GM18526 (cell line): ENCODE data around the gene CXADR.

Experiments
- POLR2A ChIP-seq: IDR thresholded peaks from 3 replicates; pipeline ENCODE4 v1.6.1; 2011; ENCODE audit not compliant: insufficient read length; ENCODE audit errors: extremely low read depth

The CXADR gene

GRCh38 chr21:17512253-17513213, at the start of gene CXADR:
CXADR (plus strand) TSS chr21:17513043; CDS start chr21:17513130, 87 bp downstream.
- no peak for TF ChIP-seq POLR2A

DNA sequence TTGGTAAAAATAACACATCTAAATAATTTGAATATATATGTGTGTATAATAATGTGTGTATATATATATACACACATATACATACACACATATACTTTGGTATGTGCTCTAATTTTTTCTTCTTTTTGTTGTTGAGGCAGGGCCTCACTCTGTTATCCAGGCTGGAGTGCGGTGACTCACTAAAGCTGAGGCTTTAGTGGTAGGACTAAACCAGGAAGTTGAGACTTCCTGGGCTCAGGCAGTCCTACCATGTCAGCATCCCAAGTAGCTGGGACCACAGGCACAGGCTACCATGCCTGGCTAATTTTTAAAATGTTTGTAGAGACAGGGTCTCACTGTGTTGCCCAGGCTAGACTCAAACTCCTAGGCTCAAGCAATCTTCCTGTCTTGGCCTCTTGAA, 46.7 kb upstream of the CXADR start:
- TF ChIP-seq POLR2A = no peak

DNA sequence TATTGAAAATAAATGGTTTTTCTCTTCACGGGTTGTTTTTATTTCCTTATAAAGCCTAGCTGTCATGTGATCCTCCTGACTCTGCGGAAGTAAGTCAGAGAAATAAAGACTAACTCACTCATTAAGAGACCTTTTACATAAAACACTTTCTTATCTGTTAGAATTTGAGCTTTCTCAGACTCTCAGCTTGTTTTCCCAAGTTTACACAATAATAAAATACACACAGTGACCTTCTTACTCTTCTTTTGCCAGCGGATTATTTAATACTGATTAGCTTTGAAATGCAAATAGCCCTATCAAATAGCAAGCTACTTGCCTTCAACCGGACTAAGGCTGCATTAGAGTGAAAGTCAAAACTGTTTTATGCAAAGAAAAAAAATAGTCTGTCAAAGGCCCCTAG, 45.5 kb upstream of the CXADR start:
- TF ChIP-seq POLR2A = no peak

DNA sequence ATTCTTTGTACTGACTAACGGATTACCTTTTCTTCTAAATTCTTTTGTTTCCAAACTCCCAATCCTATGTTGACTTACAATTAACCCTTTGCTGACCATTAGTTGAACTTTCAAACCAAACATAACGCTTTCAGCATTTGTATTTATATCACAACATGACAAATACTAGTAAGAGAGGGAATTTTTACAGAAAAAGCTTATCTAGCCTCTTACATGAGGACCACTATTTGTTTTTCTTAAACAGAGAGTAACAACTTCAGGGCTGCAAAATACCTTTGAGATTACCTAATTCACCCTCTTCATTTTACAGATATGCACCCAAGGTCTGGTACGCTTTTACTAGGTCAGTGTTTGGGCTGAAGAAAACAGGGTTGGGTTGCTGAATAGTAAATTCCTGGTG, 45.0 kb upstream of the CXADR start:
- no peak for TF ChIP-seq POLR2A

DNA sequence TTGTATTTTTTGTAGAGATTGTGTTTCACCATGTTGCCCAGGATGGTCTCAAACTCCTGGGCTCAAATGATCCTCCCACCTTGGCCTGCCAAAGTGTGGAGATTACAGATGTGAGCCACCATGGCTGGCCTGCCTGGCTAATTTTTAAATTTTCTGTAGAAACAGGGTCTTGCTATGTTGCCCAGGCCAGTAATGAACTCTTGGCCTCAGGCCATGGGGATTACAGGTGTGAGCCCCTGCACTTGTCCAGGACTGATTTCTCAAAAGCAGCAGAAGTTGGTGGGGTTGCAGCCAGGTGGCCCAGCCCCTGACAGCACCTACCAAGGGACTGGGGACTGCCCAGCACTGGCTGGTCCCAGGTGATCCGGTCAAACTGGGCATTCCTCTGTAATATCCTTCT, 44.1 kb upstream of the CXADR start:
- no peak for TF ChIP-seq POLR2A

DNA sequence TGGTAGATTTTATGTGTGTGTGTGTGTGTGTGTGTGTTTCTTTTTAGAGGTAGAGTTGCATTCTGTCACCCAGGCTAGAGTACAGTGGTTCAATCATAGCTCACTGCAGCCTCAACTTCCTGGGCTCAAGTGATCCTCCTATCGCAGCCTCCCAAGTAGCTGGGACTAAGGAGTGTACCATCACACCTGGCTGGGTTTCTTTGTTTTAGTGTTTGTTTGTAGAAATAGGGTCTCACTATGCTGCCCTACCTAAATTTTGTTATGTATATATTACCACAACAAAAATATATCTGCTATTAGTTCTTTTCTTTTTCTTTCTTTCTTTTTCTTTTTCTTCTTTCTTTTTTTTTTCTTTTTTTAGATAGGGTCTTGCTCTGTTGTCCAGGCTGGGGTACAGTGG, 43.1 kb upstream of the CXADR start:
- no peak for TF ChIP-seq POLR2A

DNA sequence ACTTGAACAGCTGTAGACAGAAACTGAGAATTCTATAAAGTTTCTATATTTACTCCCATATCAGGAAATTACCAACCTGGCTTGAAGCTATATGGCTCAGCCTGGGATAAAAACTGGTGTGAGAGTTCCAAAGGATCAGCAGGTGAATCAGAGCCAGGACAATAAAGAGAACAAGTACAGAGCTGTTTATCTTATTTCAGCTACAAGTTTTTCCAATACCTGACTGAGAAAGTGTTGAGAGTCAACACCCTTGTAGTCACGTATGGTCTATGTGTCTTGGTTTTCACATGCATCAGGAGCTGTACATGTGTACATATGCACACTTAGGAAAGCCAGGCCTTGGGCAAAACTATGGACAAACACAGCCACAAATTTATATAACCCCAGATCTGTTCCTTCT, 40.7 kb upstream of the CXADR start:
- TF ChIP-seq POLR2A = no peak

DNA sequence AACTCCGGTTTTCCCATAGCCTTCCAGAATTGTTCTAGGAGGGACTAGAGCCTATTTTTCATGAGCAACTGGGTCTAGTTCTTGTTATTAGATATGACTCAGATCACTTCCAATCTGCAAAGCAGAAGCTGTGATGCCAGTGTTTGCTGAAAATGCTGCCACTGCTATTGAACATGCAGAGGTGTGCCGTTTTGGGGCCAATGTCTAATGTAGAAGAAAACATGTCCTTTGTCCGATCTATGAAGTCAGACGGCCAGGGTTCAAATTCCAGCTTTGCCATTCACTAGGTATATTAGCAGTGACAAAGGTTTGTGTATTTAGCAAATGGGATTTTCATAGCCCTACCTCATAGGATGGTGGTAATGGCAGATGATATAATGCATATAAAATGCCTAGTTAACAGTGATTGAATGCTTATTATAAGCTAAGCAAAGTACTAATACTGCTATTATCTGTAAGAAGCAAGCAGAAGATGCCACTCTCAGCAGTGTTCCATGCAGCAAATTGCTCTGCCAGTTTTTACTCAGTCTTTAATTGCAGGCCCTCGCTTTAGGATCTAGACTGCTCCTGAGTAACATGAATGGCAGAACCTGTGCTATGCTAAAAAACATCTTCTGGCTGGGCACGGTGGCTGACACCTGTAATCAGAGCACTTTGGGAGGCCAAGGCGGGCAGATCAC, 40.1 kb upstream of the CXADR start:
- TF ChIP-seq POLR2A = no peak

DNA sequence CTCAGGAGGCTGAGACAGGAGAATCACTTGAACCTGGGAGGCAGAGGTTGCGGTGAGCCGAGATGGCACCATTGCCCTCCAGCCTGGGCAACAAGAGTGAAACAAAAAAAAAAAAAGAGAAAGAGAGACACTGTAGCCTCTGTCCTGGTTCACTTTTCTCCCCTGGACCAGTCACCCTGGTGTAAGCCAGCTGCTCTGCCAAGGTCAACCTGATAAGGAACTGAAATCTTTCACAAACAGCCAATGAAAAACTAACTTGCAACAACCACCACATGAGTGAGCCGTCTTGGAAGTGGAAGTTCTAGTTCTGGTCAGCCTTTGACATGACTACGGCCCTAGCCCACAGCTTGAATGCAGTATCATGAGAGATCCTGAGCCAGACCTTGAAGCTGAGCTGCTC, 36.8 kb upstream of the CXADR start:
- no peak for TF ChIP-seq POLR2A

DNA sequence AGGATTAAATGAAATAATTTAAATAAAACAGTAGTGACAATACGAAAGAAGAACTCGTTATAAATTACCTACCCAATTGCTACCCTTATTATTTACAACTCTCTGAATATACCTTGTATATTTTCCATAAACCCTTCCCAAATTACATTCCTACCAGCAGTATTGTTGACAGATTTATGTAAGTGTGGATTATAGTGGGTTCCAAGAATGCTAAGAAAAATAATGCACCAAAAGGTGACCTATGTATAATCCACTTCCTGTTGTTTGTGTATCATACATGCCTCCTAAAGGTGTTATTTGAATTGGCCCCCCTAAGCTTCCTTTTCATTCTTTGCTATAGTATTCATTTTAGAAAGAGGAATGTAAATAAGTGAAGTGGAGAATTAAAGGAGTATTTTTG, 33.2 kb upstream of the CXADR start:
- no peak for TF ChIP-seq POLR2A

DNA sequence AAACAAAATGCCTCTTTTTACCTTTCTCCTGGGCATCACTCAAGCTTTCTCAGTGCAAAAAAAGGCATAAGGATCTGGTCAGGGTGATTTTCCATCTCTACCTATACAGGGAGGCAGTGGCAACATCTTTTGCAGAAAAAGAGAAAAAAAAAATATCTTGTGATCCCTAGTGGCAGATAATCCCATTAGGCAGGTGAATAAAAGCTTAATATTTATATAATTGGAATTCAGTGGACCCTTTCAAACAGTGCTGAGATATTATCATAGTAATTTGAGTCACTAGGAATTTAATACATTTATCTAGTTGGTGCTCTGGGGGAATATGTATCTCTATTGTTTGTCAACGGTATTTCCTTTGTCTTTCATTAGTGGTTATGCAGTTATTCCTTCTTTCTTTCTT, 29.9 kb upstream of the CXADR start:
- TF ChIP-seq POLR2A = no peak

GRCh38 chr21:17488620-17489019, 24.2 kb upstream of the CXADR start:
- TF ChIP-seq POLR2A = no peak

DNA sequence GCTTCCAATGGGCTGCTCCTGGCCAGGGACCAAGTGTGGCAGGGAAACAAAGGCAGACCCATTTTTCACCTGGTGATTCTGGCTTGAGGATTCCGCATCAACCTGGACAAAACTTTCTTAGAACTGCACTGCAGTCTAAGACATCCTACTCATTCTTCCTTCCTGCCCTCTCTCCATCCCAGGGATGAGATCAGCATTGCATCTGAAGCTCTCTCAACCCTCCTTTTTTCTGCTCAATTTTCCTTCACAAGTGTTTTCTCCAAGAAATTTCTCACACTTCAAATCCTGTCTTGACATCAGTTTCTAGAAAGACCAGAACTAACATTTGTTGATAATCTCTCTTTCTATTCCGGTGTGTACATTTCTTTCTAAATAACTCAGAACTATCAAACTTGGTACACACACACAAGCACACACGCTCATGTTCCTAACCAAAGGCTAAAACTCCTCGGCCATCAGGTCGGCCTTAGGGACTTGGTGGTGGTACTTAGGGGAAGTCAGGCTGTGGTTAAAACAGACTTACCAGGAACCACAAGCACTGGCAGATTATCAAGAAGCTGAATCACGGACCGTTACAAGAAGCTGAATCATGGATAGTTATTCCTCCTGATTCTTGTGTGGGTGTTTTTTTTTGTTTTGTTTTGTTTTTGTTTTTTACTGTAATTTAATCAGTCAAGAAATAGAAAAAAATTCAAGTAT, 21.0 kb upstream of the CXADR start:
- TF ChIP-seq POLR2A = no peak

GRCh38 chr21:17492415-17493168, 20.3 kb upstream of the CXADR start:
- no peak for TF ChIP-seq POLR2A

DNA sequence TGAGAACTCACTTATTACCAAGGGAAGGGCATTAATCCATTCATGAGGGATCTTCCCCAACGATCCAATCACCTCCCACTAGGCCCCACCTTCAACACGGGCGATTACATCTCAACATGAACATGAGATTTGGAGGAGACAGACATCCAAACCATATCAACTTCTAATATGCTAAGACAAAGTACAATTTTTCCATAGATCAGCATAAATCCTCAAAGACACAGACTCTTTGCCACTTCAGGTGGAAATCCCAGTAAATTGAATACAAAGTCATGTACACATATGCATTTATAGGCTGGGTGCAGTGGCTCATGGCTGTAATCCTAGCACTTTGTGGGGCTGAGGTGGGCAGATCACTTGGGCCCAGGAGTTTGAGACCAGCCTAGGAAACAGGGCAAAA, 18.8 kb upstream of the CXADR start:
- TF ChIP-seq POLR2A = no peak
